ENCODE results near the gene ARHGEF28.

Gene ARHGEF28

DNA sequence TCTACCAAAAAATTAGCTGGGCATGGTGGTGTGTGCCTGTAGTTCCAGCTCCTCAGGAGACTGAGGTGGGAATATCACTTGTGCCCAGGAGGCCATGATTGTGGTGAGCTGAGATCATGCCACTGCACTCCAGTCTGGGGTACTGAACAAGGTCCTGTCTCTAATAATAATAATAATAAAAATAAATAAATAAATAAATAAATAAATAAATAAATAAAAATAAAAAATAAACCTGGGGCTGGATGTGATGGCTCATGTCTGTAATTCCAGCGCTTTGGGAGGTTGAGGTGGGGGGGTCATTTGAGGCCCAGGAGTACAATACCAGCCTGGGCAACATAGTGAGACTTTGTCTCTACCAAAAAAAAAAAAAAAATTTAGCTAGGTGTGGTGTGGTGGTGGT, 113.7 kb downstream of the ARHGEF28 start:
- Histone ChIP-seq H4K20me1 (ENCODE audit: insufficient read depth, low read length, poor library complexity, severe bottlenecking) (no peaks in the 10 kb centered on the region), H3K9me2 (replicated peaks; ENCODE audit: low read depth, low read length) (no peaks in the 10 kb centered on the region), H3K4me3 (ENCODE audit: low read length, poor library complexity, severe bottlenecking) (no peak overlapping the region), H3K27me3 (ENCODE audit: insufficient read depth, low read length, poor library complexity, severe bottlenecking) (no peaks in the 10 kb centered on the region), H3F3A (ENCODE audit: low read depth) (no peaks in the 10 kb centered on the region), H3K4me2 (ENCODE audit: low read depth, low read length, poor library complexity, severe bottlenecking) (no peak overlapping the region), H2AFZ (ENCODE audit: low read length) (no peak overlapping the region), H3K9me3 (ENCODE audit: insufficient read depth, low read depth, low read length) (no peaks in the 10 kb centered on the region), H3K79me2 (ENCODE audit: insufficient read depth, low read length) (no peaks in the 10 kb centered on the region), H3K4me1 (ENCODE audit: insufficient read depth, low read length, poor library complexity, severe bottlenecking) (no peaks in the 10 kb centered on the region), H3K36me3 (ENCODE audit: insufficient read depth, low read length) (no peaks in the 10 kb centered on the region), H3K9ac (ENCODE audit: low read depth, low read length, poor library complexity, severe bottlenecking) (no peak overlapping the region)
- TF ChIP-seq EZH2phosphoT487 (IDR thresholded peaks at IDR 0.05; ENCODE audit: borderline replicate concordance), result no peak
- TF ChIP-seq, protein P1, sequence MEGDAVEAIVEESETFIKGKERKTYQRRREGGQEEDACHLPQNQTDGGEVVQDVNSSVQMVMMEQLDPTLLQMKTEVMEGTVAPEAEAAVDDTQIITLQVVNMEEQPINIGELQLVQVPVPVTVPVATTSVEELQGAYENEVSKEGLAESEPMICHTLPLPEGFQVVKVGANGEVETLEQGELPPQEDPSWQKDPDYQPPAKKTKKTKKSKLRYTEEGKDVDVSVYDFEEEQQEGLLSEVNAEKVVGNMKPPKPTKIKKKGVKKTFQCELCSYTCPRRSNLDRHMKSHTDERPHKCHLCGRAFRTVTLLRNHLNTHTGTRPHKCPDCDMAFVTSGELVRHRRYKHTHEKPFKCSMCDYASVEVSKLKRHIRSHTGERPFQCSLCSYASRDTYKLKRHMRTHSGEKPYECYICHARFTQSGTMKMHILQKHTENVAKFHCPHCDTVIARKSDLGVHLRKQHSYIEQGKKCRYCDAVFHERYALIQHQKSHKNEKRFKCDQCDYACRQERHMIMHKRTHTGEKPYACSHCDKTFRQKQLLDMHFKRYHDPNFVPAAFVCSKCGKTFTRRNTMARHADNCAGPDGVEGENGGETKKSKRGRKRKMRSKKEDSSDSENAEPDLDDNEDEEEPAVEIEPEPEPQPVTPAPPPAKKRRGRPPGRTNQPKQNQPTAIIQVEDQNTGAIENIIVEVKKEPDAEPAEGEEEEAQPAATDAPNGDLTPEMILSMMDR (conservative IDR thresholded peaks at IDR 0.05; ENCODE audit: low read length), result no peak

DNA sequence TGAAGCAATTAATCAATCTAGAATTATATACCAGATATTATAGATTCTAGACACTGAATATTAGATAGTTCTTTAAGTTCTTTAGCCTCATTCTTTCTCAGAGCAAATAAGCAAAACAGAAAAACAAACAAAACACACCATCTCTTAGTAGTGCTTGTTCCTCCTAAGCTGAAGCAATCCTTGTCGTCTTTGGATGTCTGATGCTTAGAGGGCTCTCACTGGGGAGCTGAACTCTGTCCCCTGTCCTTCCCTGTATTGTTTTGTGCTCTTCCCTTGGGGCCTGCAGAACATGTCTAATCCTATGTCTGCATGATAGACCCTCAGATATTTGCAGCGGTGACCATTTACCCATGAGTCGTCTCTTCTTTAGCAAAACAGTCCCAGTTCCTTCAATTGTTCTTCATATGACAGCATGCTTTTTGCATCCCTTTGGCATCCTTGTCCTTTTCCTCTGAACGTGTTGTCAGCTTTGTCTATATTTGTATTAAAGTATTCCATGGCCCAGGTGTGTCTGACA, 114.3 kb downstream of the ARHGEF28 start:
- no peak overlapping the region for H3K4me2 ChIP-seq (ENCODE audit: low read depth, low read length, poor library complexity, severe bottlenecking)
- no peaks in the 10 kb centered on the region for H3K4me1 ChIP-seq (ENCODE audit: insufficient read depth, low read length, poor library complexity, severe bottlenecking)
- H3K79me2 ChIP-seq (ENCODE audit: insufficient read depth, low read length), result no peaks in the 10 kb centered on the region
- no peaks in the 10 kb centered on the region for H4K20me1 ChIP-seq (ENCODE audit: insufficient read depth, low read length, poor library complexity, severe bottlenecking)
- no peaks in the 10 kb centered on the region for H3F3A ChIP-seq (ENCODE audit: low read depth)
- H3K4me3 ChIP-seq (ENCODE audit: low read length, poor library complexity, severe bottlenecking), result no peak overlapping the region
- no peak overlapping the region for H2AFZ ChIP-seq (ENCODE audit: low read length)
- no peak for TF ChIP-seq EZH2phosphoT487 (IDR thresholded peaks at IDR 0.05; ENCODE audit: borderline replicate concordance)
- TF ChIP-seq, protein P1 (conservative IDR thresholded peaks at IDR 0.05; ENCODE audit: low read length), result no peak
- H3K9ac ChIP-seq (ENCODE audit: low read depth, low read length, poor library complexity, severe bottlenecking), result no peak overlapping the region
- no peaks in the 10 kb centered on the region for H3K9me3 ChIP-seq (ENCODE audit: insufficient read depth, low read depth, low read length)
- H3K36me3 ChIP-seq (ENCODE audit: insufficient read depth, low read length), result no peaks in the 10 kb centered on the region
- H3K9me2 ChIP-seq (replicated peaks; ENCODE audit: low read depth, low read length), result no peaks in the 10 kb centered on the region
- H3K27me3 ChIP-seq (ENCODE audit: insufficient read depth, low read length, poor library complexity, severe bottlenecking), result no peaks in the 10 kb centered on the region

DNA sequence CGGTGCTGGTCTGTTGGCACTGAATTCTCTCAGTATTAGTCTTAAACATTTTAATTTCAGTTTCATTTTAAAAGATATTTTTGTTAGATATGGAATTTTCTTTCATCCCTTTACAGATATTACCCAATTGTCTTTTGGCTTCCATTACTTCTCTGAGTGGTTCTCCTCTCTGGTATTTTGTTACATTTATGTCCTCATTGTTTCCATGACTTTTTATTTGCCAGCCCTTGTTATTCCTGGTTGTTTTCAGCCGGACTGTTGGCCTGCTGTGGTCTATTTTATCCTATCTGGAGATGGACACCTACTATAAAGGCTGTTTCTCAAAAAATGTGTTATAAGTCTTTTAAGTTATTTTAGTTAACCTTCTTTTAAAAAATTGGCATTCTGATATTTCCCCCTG, 117.2 kb downstream of the ARHGEF28 start:
- no peak overlapping the region for H3K4me3 ChIP-seq (ENCODE audit: low read length, poor library complexity, severe bottlenecking)
- no peaks in the 10 kb centered on the region for H3K36me3 ChIP-seq (ENCODE audit: insufficient read depth, low read length)
- no peaks in the 10 kb centered on the region for H3F3A ChIP-seq (ENCODE audit: low read depth)
- no peak overlapping the region for H3K4me2 ChIP-seq (ENCODE audit: low read depth, low read length, poor library complexity, severe bottlenecking)
- no peak overlapping the region; the same call in 1 of the 2 replicates for H2AFZ ChIP-seq (ENCODE audit: low read length)
- no peaks in the 10 kb centered on the region for H3K9me3 ChIP-seq (ENCODE audit: insufficient read depth, low read depth, low read length)
- TF ChIP-seq, protein P1 (conservative IDR thresholded peaks at IDR 0.05; ENCODE audit: low read length), result no peak
- TF ChIP-seq EZH2phosphoT487 (IDR thresholded peaks at IDR 0.05; ENCODE audit: borderline replicate concordance), result no peak
- no peaks in the 10 kb centered on the region for H3K4me1 ChIP-seq (ENCODE audit: insufficient read depth, low read length, poor library complexity, severe bottlenecking)
- no peaks in the 10 kb centered on the region for H3K27me3 ChIP-seq (ENCODE audit: insufficient read depth, low read length, poor library complexity, severe bottlenecking)
- no peaks in the 10 kb centered on the region for H3K79me2 ChIP-seq (ENCODE audit: insufficient read depth, low read length)
- no peaks in the 10 kb centered on the region for H4K20me1 ChIP-seq (ENCODE audit: insufficient read depth, low read length, poor library complexity, severe bottlenecking)
- no peak overlapping the region for H3K9ac ChIP-seq (ENCODE audit: low read depth, low read length, poor library complexity, severe bottlenecking)
- H3K9me2 ChIP-seq (replicated peaks; ENCODE audit: low read depth, low read length), result no peaks in the 10 kb centered on the region

Measured in Loucy (cell line).